Measurements from ENCODE around the gene MAGI2.

MAGI2 gene

DNA sequence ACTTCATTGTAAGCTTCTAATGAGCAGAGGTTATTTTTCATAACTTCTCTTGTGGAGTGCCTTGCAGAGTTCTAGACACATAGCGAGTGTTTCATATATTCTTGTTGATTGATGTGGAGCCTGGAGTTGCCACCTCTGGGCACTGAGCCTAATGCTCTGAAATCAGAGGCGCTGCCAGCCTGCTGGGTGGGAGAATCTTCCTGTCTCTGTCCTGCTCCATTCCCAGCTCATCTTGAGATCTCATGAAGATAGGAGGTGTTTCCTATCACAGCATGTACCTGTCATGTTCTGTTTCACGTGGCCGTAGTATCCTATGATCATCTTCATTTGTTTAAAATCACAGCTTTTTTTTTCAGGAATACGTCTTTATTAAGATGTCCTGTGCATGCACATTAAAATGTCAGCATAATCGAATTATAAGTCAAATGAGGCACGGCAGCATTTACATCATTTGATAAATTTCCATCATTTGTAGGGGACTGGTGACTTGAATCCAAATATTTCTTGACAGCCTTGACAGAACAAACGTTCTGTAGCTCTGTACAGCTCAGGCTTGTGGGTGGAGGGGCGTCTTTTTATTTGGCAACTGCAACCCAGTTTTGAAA is 1261.9 kb downstream of the MAGI2 start:
- DNase-seq, result no peak

DNA sequence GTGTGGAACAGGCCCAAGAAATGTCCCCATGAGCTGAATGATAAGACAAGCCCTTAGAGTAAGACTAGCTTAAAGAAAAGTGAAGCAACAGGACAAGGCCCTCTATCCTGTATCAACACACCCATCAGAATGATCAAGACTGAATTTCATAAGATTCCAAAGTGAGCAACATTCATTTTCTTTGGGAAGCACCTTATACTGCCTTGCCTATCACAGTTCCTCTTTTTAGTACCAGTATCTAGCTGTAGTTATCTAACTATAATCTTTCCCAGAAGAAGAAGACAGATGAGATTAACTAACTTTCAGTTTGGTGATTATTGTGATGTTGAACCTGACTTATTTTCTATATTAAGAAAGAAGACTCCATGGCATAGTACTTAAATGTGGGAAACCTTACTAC is 1263.7 kb downstream of the MAGI2 start:
- DNase-seq, result no peak

GRCh38 chr7:78185149-78185745 is 1268.2 kb downstream of the MAGI2 start:
- no peak for DNase-seq

DNA sequence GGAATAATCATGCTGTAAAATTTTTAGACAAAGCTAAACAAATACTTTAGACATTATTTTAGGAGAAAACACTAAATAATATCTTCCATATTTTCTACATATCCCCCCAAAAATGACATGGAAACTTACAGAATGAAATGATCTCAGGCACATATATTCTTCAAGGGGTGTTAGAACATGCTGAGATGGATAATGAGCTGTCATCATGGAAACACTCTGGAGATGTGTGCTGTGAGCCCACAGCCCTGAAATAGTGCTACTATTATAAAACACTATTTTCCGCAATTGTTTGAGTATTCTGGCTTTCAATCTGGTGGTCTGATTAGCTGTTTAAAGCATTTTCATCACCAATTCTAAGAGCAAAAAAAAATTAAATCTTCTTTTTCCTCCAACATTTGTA is 1269.2 kb downstream of the MAGI2 start:
- no peak for DNase-seq

DNA sequence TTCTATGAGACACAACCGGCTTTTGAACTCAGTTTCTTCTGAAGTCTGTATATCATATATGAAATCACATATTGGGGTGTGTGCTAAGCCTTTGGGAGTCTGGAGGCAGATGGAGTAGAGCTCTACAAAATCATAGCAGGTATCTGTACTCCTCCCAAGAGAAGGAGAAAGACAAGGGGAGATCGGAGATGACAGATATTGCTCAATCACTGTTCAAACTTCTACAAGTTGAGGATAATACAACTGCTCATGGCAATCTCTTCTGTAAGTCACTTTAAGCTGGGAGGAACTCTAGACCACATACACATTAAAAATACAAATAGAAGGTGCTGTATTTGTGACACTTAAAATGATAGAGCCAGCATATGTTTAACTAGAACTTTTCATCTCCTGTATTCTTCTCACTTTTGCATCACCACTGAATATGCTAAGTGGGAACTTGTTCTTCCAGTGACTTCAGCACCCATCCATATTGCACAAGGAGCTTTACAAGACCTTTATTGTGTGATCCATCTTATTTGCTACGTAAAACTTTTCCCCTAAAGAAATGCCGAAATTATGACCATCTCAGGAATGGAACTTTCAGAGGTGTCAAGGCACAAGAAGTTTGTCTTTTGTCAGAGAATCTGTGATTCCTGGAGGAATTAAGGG is 1273.5 kb downstream of the MAGI2 start:
- DNase-seq, result no peak

- DNase-seq, result no peak
Measured at GRCh38 chr7:78179211-78179610, 1274.3 kb downstream of the MAGI2 start.

DNA sequence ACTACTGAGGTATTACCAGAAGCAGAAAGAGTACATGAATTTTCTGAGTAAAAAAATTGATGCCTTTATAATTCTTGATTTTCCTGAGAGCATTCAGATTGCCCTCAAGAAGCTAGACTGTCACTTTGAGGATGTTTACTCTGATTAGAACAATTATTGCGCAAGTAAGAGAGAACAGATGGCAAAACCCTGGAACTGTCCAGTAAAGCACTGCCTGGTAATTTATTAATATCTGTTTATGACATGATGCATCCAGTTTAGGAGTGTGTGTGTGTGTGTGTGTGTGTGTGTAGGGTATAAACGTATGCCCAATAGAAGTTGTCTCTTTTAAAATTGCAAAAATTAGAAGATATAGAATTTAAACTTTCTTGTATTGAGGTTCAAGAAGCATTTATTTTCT is 1275.1 kb downstream of the MAGI2 start:
- DNase-seq, result no peak

DNA sequence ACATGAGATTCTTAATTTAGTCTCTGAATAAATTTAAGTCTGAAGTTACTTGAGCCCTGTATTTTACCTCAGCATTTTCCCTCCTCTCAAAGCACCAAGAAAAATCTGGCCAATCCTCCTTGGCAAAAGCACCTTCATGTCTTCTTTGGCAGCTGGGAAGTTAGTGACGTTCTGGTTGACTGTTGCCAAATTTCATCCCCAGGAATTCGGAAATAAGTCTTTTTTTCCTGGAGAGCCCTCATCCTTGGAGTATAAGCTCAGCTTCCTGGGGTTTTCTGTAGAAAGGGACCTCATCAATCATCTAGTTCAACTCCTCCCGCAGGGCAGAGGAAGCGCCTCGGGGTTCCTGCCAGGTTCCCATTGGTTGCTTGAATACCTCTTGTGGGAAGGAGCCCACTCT is 1277.3 kb downstream of the MAGI2 start:
- no peak for DNase-seq

DNA sequence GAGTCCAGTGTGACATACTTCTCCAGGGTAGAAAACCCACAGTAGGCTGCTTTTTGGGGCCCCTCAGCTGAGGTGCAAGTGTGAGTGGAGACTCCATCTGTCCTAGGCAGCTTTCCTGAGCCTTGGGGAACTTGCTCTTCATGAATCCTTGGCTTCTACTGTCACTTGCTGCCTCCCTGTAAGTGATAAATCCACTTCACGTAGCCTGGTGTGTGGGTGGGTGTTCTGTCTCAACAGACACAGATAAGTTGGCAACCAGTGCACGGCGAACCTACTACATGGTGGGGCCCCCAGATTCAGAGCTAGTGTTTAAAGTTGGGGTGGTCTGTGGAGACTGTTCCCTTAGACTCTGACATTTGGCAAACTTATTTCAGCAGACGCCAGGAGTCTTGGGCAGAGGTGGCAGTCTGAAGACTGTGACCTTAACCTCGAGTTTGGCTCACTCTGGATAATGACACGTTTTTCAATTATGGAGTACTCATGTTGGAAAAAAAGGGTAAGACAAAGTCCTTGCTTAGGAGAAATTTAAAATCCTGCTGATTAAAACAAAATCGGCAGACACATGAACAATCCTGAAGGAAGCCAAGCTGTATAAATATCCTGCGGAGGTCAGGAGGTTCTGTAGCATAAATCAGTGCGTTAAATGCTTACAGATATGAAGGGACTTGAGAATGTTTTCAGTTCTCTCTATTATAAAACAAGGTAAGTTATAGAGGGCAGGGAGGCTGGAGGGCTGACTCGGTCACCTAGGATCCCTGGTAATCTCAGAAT is 1278.0 kb downstream of the MAGI2 start:
- no peak for DNase-seq

DNA sequence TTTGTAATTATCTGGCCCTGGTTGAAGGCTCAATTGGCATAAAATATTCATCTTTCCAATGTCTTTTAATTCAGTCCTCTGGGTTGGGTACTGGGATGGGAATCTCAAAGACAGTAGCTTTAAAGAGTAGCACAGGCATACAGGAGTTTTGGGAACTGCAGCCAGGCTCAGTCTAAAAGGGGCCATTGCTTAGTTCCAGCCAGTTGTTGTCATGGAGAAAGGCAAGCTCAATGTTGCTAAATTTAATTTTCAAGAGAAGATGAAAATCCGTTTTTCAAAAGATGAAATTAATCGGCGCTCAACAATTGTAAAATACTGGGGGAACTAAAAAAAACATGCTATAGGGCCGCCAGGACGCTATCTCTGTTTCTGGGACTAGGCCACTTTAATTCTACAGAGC is 1279.8 kb downstream of the MAGI2 start:
- no peak for DNase-seq

DNA sequence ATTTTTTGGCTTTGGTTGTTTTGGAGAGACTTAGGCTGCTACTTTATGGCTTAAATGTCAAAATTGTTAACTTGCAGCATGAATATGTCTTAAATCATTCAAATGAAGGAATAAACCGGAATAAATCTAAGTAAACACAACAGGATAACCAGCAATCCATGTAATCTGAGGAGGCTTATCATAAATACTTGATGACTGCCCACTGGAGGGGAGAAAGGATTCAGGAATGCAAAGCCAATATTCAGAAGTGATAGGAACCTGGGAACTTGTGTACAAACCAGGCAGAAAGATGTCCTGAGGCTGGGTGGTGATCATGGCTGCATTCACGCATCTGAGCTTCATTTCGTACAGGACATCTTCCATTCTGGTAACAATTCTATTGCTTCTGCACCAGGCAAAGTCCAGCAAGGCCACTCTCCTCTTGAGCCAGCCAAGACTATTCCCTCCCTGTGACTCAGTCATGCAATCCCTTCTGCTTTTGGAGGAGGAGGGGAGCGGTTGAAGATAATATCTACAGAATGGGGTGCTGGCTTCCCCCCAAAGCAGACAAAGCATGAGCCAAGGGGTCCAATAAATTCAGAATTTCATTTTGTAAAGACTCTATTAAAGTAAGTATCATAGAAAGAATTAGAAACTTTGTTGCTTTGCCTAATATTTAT is 1280.4 kb downstream of the MAGI2 start:
- no peak for DNase-seq

DNA sequence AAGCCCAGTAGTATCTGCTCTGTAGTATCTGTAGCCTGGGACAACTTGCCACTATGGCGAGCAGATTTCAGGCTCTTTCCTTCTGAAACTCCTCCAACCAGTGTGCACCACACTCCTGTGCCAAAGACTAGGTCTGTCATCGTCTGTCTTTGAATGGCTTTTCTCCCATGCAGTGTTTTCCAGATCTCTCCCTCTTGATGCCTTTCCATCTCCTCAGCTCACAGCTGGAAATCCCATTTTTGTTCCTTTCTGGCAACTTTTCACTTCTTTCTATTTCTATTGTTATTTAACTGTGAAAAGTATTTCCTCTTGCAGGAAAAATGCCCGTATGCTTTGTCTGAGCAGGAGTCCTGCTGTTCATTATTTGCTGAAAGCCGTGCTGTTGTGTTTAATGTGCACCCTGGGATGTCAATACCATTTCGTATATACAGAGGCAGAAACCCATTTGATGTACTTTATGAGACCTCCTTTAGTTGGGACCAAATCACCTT is 1281.2 kb downstream of the MAGI2 start:
- no peak for DNase-seq

DNA sequence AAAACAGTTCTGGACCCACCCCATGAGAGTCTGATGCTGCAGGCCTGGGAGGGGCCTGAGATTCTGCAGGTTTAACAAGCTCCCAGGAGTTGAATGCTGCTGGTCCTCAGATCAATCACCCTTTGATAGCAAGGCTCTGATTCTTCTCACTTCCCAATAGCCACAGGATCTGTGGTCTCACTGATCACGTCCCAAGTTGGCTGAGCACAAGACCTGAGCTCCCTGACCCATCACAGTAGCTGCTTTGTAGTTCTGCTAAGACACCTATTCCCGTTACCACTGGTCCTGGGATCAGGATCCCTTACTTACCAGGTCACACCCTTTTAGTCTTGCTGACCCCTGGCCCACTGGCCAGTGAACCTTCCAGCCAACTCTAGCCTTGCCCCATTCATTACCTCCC is 1282.1 kb downstream of the MAGI2 start:
- DNase-seq, result no peak

GRCh38 chr7:78170815-78171214 is 1282.7 kb downstream of the MAGI2 start:
- no peak for DNase-seq

DNA sequence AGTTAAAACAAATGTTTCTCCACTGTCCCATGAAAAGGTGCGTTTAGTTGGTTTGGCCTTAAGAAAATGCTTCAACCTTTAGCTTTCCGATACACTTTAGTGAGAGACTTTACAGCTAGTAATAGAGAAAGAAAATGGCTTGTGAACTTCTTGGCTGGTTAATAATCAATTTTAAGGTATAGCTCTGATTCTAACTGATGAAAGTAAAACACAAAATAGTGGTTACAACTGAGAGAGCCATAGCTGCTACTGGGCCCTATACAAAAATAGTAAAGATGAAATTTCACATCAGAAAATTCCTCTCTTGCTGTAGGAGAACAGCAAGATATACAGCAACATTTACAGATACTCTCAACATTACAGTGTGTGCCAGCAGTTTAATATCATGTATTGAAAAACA is 1283.5 kb downstream of the MAGI2 start:
- DNase-seq, result no peak

DNA sequence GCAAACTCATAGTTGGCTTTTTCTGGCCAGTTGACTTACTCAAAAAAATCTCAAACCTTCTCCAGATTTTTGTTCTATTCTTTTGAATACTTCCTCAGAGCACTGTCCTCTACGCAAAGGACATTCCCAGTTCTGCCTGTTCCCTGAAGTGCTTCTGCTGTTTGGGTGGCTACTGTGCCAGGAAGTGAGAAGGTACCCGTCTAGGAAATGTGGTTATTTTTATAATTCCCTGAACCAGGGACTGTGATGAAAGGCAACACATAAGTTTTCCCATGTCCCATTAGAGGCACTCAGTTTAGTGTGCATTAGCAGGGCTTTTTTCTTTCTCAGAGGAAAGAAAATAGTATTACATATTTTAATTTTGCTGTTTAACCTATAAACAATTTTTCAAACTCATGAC is 1284.6 kb downstream of the MAGI2 start:
- DNase-seq, result no peak

- no peak for DNase-seq
Measured at GRCh38 chr7:78167860-78168259, 1285.6 kb downstream of the MAGI2 start.

- no peak for DNase-seq
Measured at GRCh38 chr7:78165854-78166253, 1287.6 kb downstream of the MAGI2 start.

DNA sequence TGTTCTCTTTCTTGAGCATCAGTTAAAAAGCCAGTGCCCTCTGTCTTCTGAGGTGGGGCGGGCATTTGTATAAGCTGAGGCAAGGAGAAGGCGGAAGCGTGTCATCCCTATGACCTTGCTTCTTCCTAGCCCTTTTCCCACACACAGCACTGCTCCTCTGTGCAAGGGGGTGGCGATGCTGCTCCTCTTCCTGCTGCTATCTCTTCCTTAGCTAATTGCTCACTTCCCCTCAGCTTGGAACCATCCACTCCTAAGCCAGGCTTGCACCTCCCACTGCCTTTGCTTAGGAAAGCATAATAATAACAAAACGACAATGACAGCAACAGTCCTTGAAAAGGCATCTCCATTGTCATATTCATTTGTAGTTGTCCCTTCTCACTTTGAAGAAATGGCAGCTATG is 1288.0 kb downstream of the MAGI2 start:
- no peak for DNase-seq

- DNase-seq, result no peak
Measured at GRCh38 chr7:78164459-78164858, 1289.0 kb downstream of the MAGI2 start.

GRCh38 chr7:78161781-78162180 is 1291.7 kb downstream of the MAGI2 start:
- no peak for DNase-seq

- DNase-seq, result no peak
Measured at GRCh38 chr7:78159545-78159944, 1293.9 kb downstream of the MAGI2 start.

DNA sequence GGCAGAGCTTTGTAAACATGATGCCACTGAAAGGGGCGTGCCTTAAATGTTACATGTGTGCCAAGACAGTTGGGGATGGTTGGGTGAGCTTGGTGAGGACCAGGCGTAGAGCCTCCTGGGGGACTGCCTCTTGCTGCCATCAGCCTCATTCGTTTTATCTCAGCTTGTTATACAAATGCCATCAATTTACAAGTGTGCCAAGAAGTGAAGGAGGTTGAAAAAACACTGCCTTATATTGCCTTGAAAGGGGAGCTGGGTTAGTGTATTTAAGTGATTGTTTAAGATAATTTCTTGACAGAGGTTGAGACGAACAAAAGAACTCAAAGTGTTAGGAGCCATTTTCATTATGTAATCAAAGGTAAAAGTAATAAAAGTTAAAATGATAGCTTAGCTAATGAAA is 1300.2 kb downstream of the MAGI2 start:
- no peak for DNase-seq

Data from activated T-cell treated with anti-CD3 and anti-CD28 coated beads, Interleukin-2, amount 50 U/mL, for 48 hours (primary cell).